Activated CD4-positive, alpha-beta T cell treated with anti-CD3 and anti-CD28 coated beads for 36 hours (primary cell): ENCODE results near the gene ST14. TPM values are rescaled to one million over a fixed set of nuclear protein-coding genes. Genes with fewer than 3 reads are reported as not detected.
A peak's percentile ranks its signal among the peaks of the same experiment; 100 is the strongest.

Experiments used
- ATAC-seq: fragments of 200-7000 bp; cut with Tn5 transposase; one replicate; pipeline ENCODE4 v1.10.0; 2021; ENCODE audit warnings: mild to moderate bottlenecking, moderate library complexity
- CTCF ChIA-PET: fragments of 350-600 bp; sonication (Branson Sonifier 250); formaldehyde crosslinking; loops from one replicate; lab custom pipeline; 2021; ENCODE audit warnings: antibody characterized with exemption; lab: Charles Lee
- POLR2A ChIA-PET: fragments of 350-600 bp; sonication (Branson Sonifier 250); formaldehyde crosslinking; loops from one replicate; lab custom pipeline; 2021; ENCODE audit warnings: antibody characterized with exemption, inconsistent platforms; lab: Charles Lee
- DNase-seq: peaks from one replicate; pipeline ENCODE4 v3.0.0-alpha.2; 2020
- H3K27ac Mint-ChIP-seq: one replicate; pipeline ENCODE4 v1.8.0; 2021; ENCODE audit warnings: mixed read lengths
- H3K27me3 Mint-ChIP-seq: one replicate; pipeline ENCODE4 v1.8.0; 2021; ENCODE audit warnings: mixed read lengths
- H3K36me3 Mint-ChIP-seq: one replicate; pipeline ENCODE4 v1.8.0; 2021; ENCODE audit warnings: low read depth, mixed read lengths
- H3K4me1 Mint-ChIP-seq: one replicate; pipeline ENCODE4 v1.8.0; 2021; ENCODE audit warnings: mixed read lengths
- H3K4me3 Mint-ChIP-seq: one replicate; pipeline ENCODE4 v1.8.0; 2021; ENCODE audit warnings: mild to moderate bottlenecking, moderate library complexity, mixed read lengths
- H3K9me3 Mint-ChIP-seq: one replicate; pipeline ENCODE4 v1.8.0; 2021; ENCODE audit warnings: low read depth, mixed read lengths
- intact Hi-C, 2 experiments: fragments of 100-400 bp; cut with DNase I in 1 of 2; cut with micrococcal nuclease in 1 of 2; formaldehyde crosslinking; loops; one replicate each; pipeline versions ENCODE4 v1.14.2 to v1.15.1; 2022 to 2024; cut with DNase I, micrococcal nuclease
- total RNA-seq, 2 experiments: library from RNA; stranded (reverse); gene quantifications; one replicate each; pipeline ENCODE4 v1.2.3, GENCODE V29; 2021

The ST14 gene
- total RNA-seq, 2 experiments from 2014 or later = not detected

DNA sequence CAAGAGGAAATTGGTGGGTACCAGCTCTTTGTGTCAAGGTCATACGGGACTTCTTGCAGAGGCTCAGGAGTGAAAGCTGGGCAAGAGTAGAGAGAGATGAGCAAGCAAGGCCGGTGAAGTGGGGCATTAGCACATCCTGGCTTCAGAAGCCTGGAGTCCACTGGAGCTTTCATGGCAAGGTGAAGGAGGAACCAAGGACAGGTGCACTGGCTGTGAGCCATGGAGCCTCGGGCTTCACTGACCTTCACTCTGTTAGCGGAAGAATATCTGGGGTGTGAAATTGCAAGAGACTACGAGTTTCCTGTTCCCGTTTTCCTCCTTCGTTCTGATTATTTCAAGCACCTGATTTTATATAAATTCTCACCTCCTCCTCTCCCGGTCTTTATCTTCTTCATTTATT, 25.9 kb upstream of the ST14 start:
- POLR2A ChIA-PET = no interaction called here
- intact Hi-C loops = loop anchor here in 1 of 2 experiments (5.0 kb wide), 2 partner anchors 346 to 361 kb away; no protein-coding TSS in a partner anchor
- CTCF ChIA-PET = interaction anchor here (0.9 to 11.5 kb wide), 6 partner anchors 8 to 250 kb away, joined by 3 to 225 read pairs (median 10); no protein-coding TSS in a partner anchor
- H3K27me3 Mint-ChIP-seq = no peaks in the 10 kb centered on the region
- H3K4me1 Mint-ChIP-seq = no peaks in the 10 kb centered on the region
- DNase-seq (no peak), ATAC-seq (no peak)
- H3K36me3 Mint-ChIP-seq = peaks cover 20% of the 10 kb centered on the region
- H3K27ac Mint-ChIP-seq = no peak overlapping the region
- no peak overlapping the region for H3K4me3 Mint-ChIP-seq
- no peaks in the 10 kb centered on the region for H3K9me3 Mint-ChIP-seq

GRCh38 chr11:130136107-130136506, 23.5 kb upstream of the ST14 start:
- ATAC-seq (no peak), DNase-seq (no peak)
- CTCF ChIA-PET = interaction anchor here (11.5 kb wide), 1 partner anchor 212 kb away, joined by 225 read pairs; no protein-coding TSS in a partner anchor
- intact Hi-C loops = no loop called here
- peaks cover 23% of the 10 kb centered on the region for H3K36me3 Mint-ChIP-seq
- H3K27me3 Mint-ChIP-seq = no peaks in the 10 kb centered on the region
- H3K4me3 Mint-ChIP-seq = no peak overlapping the region
- no peaks in the 10 kb centered on the region for H3K9me3 Mint-ChIP-seq
- H3K4me1 Mint-ChIP-seq = no peaks in the 10 kb centered on the region
- H3K27ac Mint-ChIP-seq = no peak overlapping the region
- POLR2A ChIA-PET = interaction anchor here (0.6 kb wide), 1 partner anchor 29 kb away, joined by 3 read pairs; no protein-coding TSS in a partner anchor

GRCh38 chr11:130137999-130138398, 21.6 kb upstream of the ST14 start:
- DNase-seq (no peak), ATAC-seq (no peak)
- Mint-ChIP-seq H3K4me3 (no peak overlapping the region), H3K36me3 (peaks cover 19% of the 10 kb centered on the region), H3K27me3 (no peaks in the 10 kb centered on the region), H3K4me1 (no peaks in the 10 kb centered on the region), H3K9me3 (no peaks in the 10 kb centered on the region), H3K27ac (no peak overlapping the region)
- POLR2A ChIA-PET = no interaction called here
- intact Hi-C loops = no loop called here
- CTCF ChIA-PET = no interaction called here

DNA sequence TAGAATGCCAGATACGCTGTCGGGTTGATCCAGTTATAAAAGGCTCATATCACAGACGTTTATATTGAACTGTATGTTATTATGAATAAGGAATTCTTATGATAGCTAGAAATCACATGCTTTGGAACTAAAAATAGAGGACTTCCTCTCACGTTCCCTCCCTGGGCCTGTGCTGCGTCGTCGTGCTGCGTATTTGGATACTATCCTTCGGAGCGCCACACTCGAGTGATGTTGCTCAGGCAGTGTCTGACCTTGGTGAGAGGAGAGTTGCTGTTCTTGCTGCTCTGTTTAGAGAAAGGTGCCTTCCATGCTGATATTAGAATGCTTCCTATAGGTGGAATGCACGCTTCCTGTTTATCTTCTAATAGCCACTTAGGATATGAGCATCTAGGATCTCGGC, 20.2 kb upstream of the ST14 start:
- ChIA-PET CTCF (interaction anchor here (0.6 to 1.3 kb wide), 3 partner anchors 10 to 258 kb away, joined by 3 read pairs; no protein-coding TSS in a partner anchor), POLR2A (no interaction called here)
- H3K4me3 Mint-ChIP-seq = no peak overlapping the region
- H3K4me1 Mint-ChIP-seq = no peaks in the 10 kb centered on the region
- intact Hi-C loops = no loop called here
- H3K27me3 Mint-ChIP-seq = no peaks in the 10 kb centered on the region
- H3K9me3 Mint-ChIP-seq = no peaks in the 10 kb centered on the region
- ATAC-seq (no peak), DNase-seq (no peak)
- H3K36me3 Mint-ChIP-seq = peaks cover 13% of the 10 kb centered on the region
- H3K27ac Mint-ChIP-seq = no peak overlapping the region

DNA sequence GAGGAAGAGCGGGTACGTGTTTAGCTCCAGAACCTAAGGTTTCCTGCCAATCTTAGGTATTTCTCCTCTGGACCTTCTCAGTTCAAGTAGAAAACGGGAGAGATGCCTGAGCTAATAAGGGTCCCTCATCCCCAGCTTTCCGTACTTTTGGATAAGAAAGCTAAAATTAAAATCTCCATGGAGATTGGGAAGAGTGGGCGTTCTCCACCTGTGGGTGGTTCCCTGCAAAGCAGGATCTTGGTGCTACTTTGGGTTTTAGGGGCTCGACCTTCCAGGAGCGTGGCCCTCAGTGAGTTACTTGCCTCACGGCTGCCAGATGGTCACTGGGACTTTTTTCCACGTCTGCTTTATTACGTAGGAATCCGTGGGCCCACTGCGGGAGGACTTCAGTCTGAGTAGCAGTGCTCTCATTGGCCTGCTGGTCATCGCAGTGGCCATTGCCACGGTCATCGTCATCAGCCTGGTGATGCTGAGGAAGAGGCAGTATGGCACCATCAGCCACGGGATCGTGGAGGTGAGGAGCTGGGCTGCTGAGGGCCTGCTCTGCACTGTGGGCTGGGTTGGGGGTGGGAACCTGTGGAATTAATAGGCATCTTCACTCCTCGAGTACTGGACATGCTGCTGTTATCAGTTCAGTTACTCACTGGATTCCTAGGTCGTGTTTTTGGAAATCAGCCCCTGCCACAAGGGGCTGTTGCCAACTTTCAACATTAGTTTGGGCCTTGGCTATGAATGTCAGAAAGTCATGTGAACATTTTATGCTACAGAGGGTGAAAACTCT, 17.8 kb upstream of the ST14 start:
- H3K27ac Mint-ChIP-seq = no peak overlapping the region

GRCh38 chr11:130144141-130144540, 15.4 kb upstream of the ST14 start:
- peaks cover 10% of the 10 kb centered on the region for H3K4me1 Mint-ChIP-seq
- ChIA-PET POLR2A (no interaction called here), CTCF (interaction anchor here (2.0 kb wide), 1 partner anchor 12 kb away, joined by 8 read pairs; no protein-coding TSS in a partner anchor)
- H3K4me3 Mint-ChIP-seq = no peak overlapping the region
- H3K36me3 Mint-ChIP-seq = peaks cover 8% of the 10 kb centered on the region
- no peaks in the 10 kb centered on the region for H3K27me3 Mint-ChIP-seq
- H3K9me3 Mint-ChIP-seq = no peaks in the 10 kb centered on the region
- no peak for ATAC-seq
- no peak for DNase-seq
- intact Hi-C loops = no loop called here
- H3K27ac Mint-ChIP-seq = no peak overlapping the region

More for the DNA sequence above, 17.8 kb upstream of the ST14 start:
- peaks cover 7% of the 10 kb centered on the region for H3K4me1 Mint-ChIP-seq
- H3K27me3 Mint-ChIP-seq = no peaks in the 10 kb centered on the region
- ATAC-seq = no peak
- no peaks in the 10 kb centered on the region for H3K9me3 Mint-ChIP-seq
- POLR2A ChIA-PET = no interaction called here
- intact Hi-C loops = no loop called here
- CTCF ChIA-PET = interaction anchor here (2.5 kb wide), 1 partner anchor 9 kb away, joined by 10 read pairs; no protein-coding TSS in a partner anchor
- H3K36me3 Mint-ChIP-seq = peaks cover 8% of the 10 kb centered on the region
- DNase-seq = no peak
- no peak overlapping the region for H3K4me3 Mint-ChIP-seq

- Mint-ChIP-seq H3K27me3 (no peaks in the 10 kb centered on the region), H3K9me3 (no peaks in the 10 kb centered on the region), H3K27ac (no peak overlapping the region), H3K4me1 (peaks cover 10% of the 10 kb centered on the region), H3K4me3 (no peak overlapping the region), H3K36me3 (peaks cover 8% of the 10 kb centered on the region)
- ChIA-PET CTCF (interaction anchor here (0.6 to 2.5 kb wide), 4 partner anchors 10 to 221 kb away, joined by 3 to 8 read pairs (median 6); no protein-coding TSS in a partner anchor), POLR2A (no interaction called here)
- ATAC-seq (no peak), DNase-seq (no peak)
- intact Hi-C loops = no loop called here
Measured at GRCh38 chr11:130144861-130145281, 14.7 kb upstream of the ST14 start.

- CTCF ChIA-PET = interaction anchor here (0.7 to 2.5 kb wide), 4 partner anchors 8 to 222 kb away, joined by 3 to 8 read pairs (median 6); no protein-coding TSS in a partner anchor
- H3K36me3 Mint-ChIP-seq = peaks cover 3% of the 10 kb centered on the region
- no peak for DNase-seq
- H3K27me3 Mint-ChIP-seq = no peaks in the 10 kb centered on the region
- POLR2A ChIA-PET = interaction anchor here (0.6 kb wide), 1 partner anchor 38 kb away, joined by 7 read pairs; no protein-coding TSS in a partner anchor
- ATAC-seq = no peak
- no peaks in the 10 kb centered on the region for H3K9me3 Mint-ChIP-seq
- H3K27ac Mint-ChIP-seq = peak overlapping the region; percentile 24
- H3K4me3 Mint-ChIP-seq = no peak overlapping the region
- intact Hi-C loops = no loop called here
- peaks cover 10% of the 10 kb centered on the region for H3K4me1 Mint-ChIP-seq
Measured at GRCh38 chr11:130145311-130145812, 14.2 kb upstream of the ST14 start.

GRCh38 chr11:130145975-130146776, 13.4 kb upstream of the ST14 start:
- no peaks in the 10 kb centered on the region for H3K9me3 Mint-ChIP-seq
- no peak overlapping the region for H3K27ac Mint-ChIP-seq

GRCh38 chr11:130146796-130147195, 12.8 kb upstream of the ST14 start:
- peaks cover 3% of the 10 kb centered on the region for H3K36me3 Mint-ChIP-seq

More at GRCh38 chr11:130145975-130146776, 13.4 kb upstream of the ST14 start:
- ChIA-PET CTCF (interaction anchor here (0.5 to 2.5 kb wide), 5 partner anchors 9 to 905 kb away, joined by 3 to 8 read pairs (median 3); no protein-coding TSS in a partner anchor), POLR2A (interaction anchor here (0.6 kb wide), 1 partner anchor 37 kb away, joined by 7 read pairs; no protein-coding TSS in a partner anchor)
- H3K36me3 Mint-ChIP-seq = peaks cover 3% of the 10 kb centered on the region
- H3K4me3 Mint-ChIP-seq = no peak overlapping the region
- DNase-seq (no peak), ATAC-seq (no peak)
- H3K27me3 Mint-ChIP-seq = no peaks in the 10 kb centered on the region
- intact Hi-C loops = no loop called here
- peaks cover 10% of the 10 kb centered on the region for H3K4me1 Mint-ChIP-seq

More at GRCh38 chr11:130146796-130147195, 12.8 kb upstream of the ST14 start:
- H3K27ac Mint-ChIP-seq = no peak overlapping the region
- no peak for DNase-seq
- H3K4me1 Mint-ChIP-seq = peaks cover 10% of the 10 kb centered on the region
- intact Hi-C loops = no loop called here
- H3K9me3 Mint-ChIP-seq = no peaks in the 10 kb centered on the region
- H3K27me3 Mint-ChIP-seq = no peaks in the 10 kb centered on the region
- no peak overlapping the region for H3K4me3 Mint-ChIP-seq
- ChIA-PET CTCF (interaction anchor here (0.7 to 2.5 kb wide), 3 partner anchors 14 to 234 kb away, joined by 3 to 8 read pairs (median 5); no protein-coding TSS in a partner anchor), POLR2A (no interaction called here)
- no peak for ATAC-seq
